Activated effector memory CD4-positive, alpha-beta T cell treated with anti-CD3 and anti-CD28 coated beads, Interleukin-2, amount 50 U/mL, for 16 hours (primary cell): ENCODE measurements around the gene GCK.

Experiments used
- DNase-seq: peaks from one replicate; pipeline ENCODE4 v3.0.0-alpha.2; 2020

Gene GCK

GRCh38 chr7:44153948-44154335, 35.3 kb downstream of the GCK start:
- DNase-seq = peak; percentile 54

GRCh38 chr7:44152971-44153947, 36.0 kb downstream of the GCK start:
- DNase-seq = peak; percentile 37

GRCh38 chr7:44151956-44152355, 37.3 kb downstream of the GCK start:
- peak; percentile 49 for DNase-seq

- peak; percentile 25 for DNase-seq
These were observed 38.0 kb downstream of the GCK start for GRCh38 chr7:44150966-44151941.

- no peak for DNase-seq
These were observed 38.8 kb downstream of the GCK start for GRCh38 chr7:44150466-44150832.

- no peak for DNase-seq
These were observed 39.4 kb downstream of the GCK start for GRCh38 chr7:44149571-44150465.

DNA sequence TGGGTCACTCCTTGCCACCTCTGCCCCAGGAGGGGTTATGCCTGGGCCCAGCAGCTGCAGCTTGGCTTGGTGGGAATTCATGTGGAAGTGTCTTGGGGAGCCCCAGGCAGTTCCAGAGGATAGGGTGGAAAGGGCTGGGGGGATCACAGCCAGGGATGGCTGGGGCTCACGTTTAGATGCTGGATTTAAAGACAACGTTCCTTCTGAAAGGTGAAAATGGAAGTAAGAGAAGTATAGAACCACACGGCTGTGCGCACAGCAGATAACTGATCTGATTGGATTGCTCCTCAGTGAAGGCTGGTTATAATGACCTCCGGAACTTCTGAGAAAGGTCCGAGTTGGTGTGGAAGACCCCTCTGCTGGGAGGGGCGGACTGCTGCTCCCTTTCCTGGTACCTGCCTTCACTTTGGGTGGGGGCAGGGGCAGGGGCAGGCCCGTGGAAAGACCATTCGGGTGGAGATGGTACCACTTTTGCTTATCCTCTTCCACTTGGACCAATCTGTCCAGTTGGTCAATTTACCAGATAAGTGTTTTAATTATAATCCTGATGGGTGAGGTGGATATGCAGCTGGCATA, 40.2 kb downstream of the GCK start:
- DNase-seq = no peak

DNA sequence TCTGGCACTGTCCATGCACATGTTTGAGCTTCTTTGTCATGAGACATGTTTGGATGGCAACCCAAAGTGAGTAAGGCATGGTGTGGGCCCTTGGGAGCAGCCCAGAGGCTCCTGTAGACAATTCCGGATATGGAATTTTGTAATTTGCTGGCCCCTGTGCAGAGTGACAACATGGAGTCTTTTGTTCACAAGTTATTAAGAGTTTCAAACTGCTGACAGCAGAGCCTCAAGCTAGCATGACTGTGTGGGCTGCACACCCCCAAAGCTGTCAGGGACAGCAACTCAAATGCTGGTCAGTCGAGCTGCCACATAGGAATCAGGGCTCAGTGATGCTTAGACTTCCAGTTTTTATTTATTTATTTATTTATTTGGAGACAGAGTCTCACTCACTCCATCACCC, 41.1 kb downstream of the GCK start:
- DNase-seq = no peak

- DNase-seq = peak; percentile 55
These were observed 41.9 kb downstream of the GCK start for GRCh38 chr7:44147026-44147991.

GRCh38 chr7:44145969-44146911, 43.0 kb downstream of the GCK start:
- DNase-seq = peak; percentile 81

- peak; percentile 83 for DNase-seq
These were observed 43.7 kb downstream of the GCK start for GRCh38 chr7:44145479-44145968.

GRCh38 chr7:44144968-44145478, 44.2 kb downstream of the GCK start:
- peak; percentile 56 for DNase-seq

DNA sequence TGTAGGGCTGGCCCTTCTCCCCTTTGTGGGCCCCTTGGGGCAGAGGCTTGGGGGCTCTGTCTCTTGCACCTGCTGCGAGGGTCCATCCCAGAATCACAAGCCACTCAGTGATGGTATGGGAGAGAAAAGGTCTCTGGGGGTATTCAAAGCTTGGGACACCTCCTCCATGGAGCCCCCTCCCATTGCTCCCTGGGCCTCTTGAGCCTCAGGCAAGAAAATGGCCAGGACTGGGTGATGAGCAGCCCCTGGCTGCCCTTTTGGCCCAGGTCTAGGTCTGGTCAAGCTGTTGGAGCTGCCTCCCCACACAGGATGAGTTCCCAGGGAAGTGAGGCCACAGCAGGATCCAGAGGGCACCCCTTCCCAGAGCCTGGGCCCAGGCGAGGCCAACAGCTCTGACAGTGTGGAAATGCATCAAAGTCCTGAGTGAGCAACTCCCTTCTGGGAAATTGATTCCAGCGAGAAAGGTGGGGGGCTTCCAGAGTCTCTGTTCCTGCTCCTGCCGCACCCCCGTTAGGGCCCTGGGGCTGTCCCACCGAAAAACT, 44.7 kb downstream of the GCK start:
- DNase-seq = peak; percentile 53

DNA sequence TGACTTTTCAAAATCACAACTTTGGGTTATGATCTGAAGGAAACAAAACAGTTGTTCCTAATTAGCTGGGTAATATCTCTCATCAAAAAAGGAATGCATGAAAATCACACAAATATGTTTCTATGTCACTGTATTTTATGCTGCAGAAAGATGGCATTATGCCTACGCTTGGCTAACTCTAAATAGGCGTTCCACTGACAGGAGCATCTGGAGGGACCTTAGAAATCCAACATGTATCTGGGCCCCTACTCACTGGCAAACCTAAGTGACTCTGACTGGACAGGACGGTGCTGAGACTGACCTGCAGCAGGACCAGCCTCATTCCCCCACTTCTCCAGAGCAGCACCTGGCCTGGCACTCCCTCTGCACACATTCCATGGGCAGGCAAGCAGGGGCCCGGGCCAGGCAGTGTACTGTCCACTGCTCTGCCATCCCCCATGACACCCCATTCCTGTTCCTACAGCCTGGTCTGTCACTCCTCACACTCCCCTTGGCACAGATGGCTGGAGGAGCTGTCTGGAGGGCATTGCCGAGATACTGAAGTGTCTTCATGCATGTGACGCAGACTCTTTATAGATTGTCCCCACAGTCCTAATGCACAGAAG, 45.5 kb downstream of the GCK start:
- DNase-seq = peak; percentile 51

GRCh38 chr7:44142028-44142427, 47.2 kb downstream of the GCK start:
- DNase-seq = no peak

GRCh38 chr7:44141221-44141850, 47.9 kb downstream of the GCK start, which contains the start of gene MYL7:
Gene MYL7, minus strand, starts transcription at chr7:44141332. Its CDS starts 27 bp downstream, at chr7:44141305.
- DNase-seq = no peak

- DNase-seq = no peak
These were observed 48.9 kb downstream of the GCK start for GRCh38 chr7:44140341-44140740.
